ENCODE results near the gene MACROD1.

The MACROD1 gene

DNA sequence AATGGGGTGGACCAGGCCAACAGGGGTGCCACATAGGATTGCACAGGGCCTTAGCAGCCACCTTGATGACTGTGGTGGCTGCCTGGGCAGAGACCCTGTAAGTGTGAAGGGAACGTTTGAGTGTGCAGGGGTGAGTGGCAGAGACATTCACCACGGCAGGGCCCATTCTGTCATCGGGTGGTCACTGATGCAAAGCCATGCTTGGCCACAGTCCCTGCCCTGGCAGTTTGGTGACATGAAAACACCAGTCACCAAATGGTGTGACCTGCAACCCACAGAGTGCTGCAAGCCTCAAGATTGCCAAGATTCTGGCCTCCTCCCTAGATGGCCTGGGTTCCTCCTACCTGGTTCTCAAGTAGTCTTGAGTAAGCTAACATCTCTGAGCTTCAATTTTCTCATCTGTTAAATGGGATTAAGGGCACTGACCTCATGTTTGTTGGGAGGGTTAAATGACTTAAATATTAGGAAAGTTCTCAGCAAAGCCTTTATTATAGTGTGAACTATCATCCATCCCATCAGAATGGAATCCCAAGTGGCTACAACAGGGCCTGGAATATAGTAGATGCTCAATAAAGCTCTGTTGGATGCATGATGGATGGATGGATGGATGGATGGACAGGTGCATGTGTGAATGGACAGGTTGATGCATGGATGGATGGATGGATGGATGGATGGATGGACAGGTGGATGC lies 53.0 kb downstream of the MACROD1 start:
- DNase-seq (ENCODE audit: low read depth) = no peak
- TF ChIP-seq, protein P1, sequence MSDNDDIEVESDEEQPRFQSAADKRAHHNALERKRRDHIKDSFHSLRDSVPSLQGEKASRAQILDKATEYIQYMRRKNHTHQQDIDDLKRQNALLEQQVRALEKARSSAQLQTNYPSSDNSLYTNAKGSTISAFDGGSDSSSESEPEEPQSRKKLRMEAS (IDR thresholded peaks at IDR 0.05; ENCODE audit: low read depth, low read length) = no peak
- TF ChIP-seq POLR2A (IDR thresholded peaks at IDR 0.05; ENCODE audit: extremely low read depth, insufficient read length) (no peak), MYC (IDR thresholded peaks at IDR 0.05; ENCODE audit: low read depth, low read length) (no peak)
- TF ChIP-seq, protein P2, sequence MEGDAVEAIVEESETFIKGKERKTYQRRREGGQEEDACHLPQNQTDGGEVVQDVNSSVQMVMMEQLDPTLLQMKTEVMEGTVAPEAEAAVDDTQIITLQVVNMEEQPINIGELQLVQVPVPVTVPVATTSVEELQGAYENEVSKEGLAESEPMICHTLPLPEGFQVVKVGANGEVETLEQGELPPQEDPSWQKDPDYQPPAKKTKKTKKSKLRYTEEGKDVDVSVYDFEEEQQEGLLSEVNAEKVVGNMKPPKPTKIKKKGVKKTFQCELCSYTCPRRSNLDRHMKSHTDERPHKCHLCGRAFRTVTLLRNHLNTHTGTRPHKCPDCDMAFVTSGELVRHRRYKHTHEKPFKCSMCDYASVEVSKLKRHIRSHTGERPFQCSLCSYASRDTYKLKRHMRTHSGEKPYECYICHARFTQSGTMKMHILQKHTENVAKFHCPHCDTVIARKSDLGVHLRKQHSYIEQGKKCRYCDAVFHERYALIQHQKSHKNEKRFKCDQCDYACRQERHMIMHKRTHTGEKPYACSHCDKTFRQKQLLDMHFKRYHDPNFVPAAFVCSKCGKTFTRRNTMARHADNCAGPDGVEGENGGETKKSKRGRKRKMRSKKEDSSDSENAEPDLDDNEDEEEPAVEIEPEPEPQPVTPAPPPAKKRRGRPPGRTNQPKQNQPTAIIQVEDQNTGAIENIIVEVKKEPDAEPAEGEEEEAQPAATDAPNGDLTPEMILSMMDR (IDR thresholded peaks at IDR 0.05; ENCODE audit: low read depth, low read length) = no peak
- H3K4me3 ChIP-seq (ENCODE audit: low read depth, low read length) = no peak overlapping the region

DNA sequence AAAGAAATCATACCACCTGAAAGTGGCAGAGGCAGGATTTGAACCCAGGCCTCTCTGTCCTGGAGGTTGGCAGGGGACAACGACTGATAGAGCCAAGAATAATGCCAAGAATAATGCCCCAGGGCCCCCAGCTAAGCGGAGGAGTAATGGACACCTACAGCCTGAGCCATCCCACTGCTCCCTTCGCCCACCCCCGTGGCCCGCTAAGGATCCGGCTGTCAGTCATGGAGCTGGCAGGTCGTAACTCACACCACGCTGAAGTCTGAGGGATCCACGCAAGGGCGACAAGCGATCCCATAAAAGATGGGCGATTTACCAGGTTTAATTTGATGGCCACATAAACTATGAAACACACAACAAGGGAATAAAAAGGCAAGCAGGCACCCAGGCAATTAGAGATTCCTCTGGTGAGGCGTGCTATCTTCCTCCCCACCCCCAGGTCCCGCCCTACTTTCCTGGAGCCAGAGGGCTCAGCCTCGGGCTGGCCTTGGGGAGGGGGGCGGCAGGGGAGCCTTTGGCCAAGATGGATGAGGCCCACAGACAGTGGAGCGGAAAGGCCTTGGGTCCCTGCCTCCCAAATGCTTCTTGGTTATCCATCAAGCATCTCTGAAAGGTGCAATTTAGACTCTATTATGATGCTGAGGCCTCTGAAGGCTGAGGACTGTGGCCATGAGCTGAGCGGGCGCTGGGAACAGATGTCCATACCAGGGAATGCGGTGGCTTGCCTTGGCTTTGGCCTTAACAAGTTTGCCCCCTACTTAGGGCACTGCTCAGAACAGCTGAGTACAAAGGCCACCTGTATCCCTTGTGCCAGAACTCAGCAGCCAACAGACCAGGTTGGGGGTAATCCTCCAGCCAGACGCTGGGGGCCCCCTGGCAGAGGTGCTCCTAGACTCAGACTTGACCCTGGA lies 55.2 kb downstream of the MACROD1 start:
- no peak for DNase-seq (ENCODE audit: low read depth)
- TF ChIP-seq, protein P2 (IDR thresholded peaks at IDR 0.05; ENCODE audit: low read depth, low read length) = no peak
- TF ChIP-seq POLR2A (IDR thresholded peaks at IDR 0.05; ENCODE audit: extremely low read depth, insufficient read length) = no peak
- TF ChIP-seq MYC (IDR thresholded peaks at IDR 0.05; ENCODE audit: low read depth, low read length) = no peak
- TF ChIP-seq, protein P1 (IDR thresholded peaks at IDR 0.05; ENCODE audit: low read depth, low read length) = no peak
- no peak overlapping the region for H3K4me3 ChIP-seq (ENCODE audit: low read depth, low read length)

DNA sequence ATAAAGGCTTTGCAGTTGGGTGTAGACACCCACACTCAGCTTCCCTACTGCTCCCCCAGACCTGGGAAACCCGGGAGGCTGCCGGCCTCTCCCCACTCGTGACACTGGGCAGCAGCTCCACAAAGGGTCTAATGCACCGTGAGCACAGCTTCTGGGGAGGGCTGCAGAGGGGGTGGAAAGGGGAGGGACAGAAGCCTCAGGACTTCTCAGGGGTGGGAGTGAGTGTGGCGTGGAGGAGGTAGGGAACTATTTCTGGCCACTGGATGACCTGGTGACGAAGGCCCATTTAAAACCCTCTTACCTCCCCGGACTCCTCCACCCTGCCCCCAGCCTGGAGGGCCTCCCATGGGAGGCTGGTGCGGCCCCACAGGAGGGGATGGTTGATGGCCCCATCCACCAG lies 56.6 kb downstream of the MACROD1 start:
- H3K4me3 ChIP-seq (ENCODE audit: low read depth, low read length) = no peak overlapping the region
- no peak for DNase-seq (ENCODE audit: low read depth)
- TF ChIP-seq POLR2A (IDR thresholded peaks at IDR 0.05; ENCODE audit: extremely low read depth, insufficient read length) (no peak), MYC (IDR thresholded peaks at IDR 0.05; ENCODE audit: low read depth, low read length) (no peak)
- TF ChIP-seq, protein P1 (IDR thresholded peaks at IDR 0.05; ENCODE audit: low read depth, low read length) = no peak
- TF ChIP-seq, protein P2 (IDR thresholded peaks at IDR 0.05; ENCODE audit: low read depth, low read length) = no peak

DNA sequence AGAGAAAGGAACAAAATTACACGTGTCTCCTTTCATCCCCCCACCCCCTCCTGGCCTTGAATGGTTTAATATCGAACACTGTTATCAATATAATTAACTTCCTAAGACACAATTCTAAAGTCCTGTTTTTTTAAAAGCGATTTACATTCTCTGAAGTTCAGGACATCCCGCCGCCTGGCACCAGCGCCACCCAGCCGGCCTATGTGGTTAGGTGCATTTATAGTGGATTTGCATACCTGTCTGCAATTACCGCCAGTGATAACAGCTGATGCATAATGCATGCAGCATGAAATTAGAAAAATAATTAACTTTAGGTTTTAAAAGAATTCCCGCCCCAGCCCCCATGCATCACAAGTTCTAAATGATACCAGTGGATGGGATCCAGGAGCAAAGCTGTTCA lies 58.6 kb downstream of the MACROD1 start:
- TF ChIP-seq POLR2A (IDR thresholded peaks at IDR 0.05; ENCODE audit: extremely low read depth, insufficient read length) (no peak), MYC (IDR thresholded peaks at IDR 0.05; ENCODE audit: low read depth, low read length) (no peak)
- TF ChIP-seq, protein P1 (IDR thresholded peaks at IDR 0.05; ENCODE audit: low read depth, low read length) = no peak
- TF ChIP-seq, protein P2 (IDR thresholded peaks at IDR 0.05; ENCODE audit: low read depth, low read length) = no peak
- H3K4me3 ChIP-seq (ENCODE audit: low read depth, low read length) = no peak overlapping the region
- no peak for DNase-seq (ENCODE audit: low read depth)

DNA sequence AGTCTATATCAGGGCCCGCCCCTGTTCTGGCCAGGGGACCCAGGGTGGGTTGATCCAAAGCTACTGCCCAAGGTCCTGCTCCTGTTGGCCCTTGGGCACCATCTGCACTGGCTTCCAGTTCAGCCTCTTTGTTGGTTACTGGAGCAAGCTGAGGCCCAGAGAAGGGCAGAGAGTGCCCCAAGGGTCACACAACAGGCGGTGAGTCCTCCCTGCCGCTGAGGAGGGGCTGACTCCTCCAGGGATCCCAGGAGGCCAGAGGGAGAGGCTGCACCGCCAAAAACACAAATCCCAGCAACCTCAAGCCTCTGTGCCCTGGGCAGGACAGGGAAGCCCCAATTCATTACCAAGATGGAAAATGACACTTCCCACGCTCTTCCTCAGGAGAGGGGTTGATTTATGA lies 61.3 kb downstream of the MACROD1 start:
- no peak overlapping the region for H3K4me3 ChIP-seq (ENCODE audit: low read depth, low read length)
- TF ChIP-seq, protein P1 (IDR thresholded peaks at IDR 0.05; ENCODE audit: low read depth, low read length) = no peak
- TF ChIP-seq MYC (IDR thresholded peaks at IDR 0.05; ENCODE audit: low read depth, low read length) (no peak), POLR2A (IDR thresholded peaks at IDR 0.05; ENCODE audit: extremely low read depth, insufficient read length) (no peak)
- TF ChIP-seq, protein P2 (IDR thresholded peaks at IDR 0.05; ENCODE audit: low read depth, low read length) = no peak
- DNase-seq (ENCODE audit: low read depth) = no peak
